ENCODE measurements around the gene PXMP4. TPM values are rescaled to one million over a fixed set of nuclear protein-coding genes. Genes with fewer than 3 reads are reported as not detected.
"Not testable (repeated sequence)": the region's sequence is repeated elsewhere in the genome, so short reads cannot be mapped to it uniquely, and the experiment has no call there.

PXMP4 gene
- polyA plus RNA-seq (2012; ENCODE audit: insufficient read depth, insufficient read length), result not detected

- peak within 1 kb of the TSS; percentile 71 for H3K4me3 ChIP-seq (ENCODE audit: low read length)
- peak; percentile 96 for DNase-seq (ENCODE audit: low read depth, low spot score)
These were observed at the start of gene PXMP4 for GRCh38 chr20:33719989-33720709. PXMP4 (minus strand) TSS chr20:33720310; CDS start chr20:33720207, 103 bp downstream.

GRCh38 chr20:33769043-33769442 is 48.9 kb upstream of the PXMP4 start:
- no peak overlapping the region for H3K4me3 ChIP-seq (ENCODE audit: low read length)
- DNase-seq (ENCODE audit: low read depth, low spot score), result no peak

GRCh38 chr20:33767777-33768138 is 47.6 kb upstream of the PXMP4 start:
- H3K4me3 ChIP-seq (ENCODE audit: low read length), result no peak overlapping the region
- no peak for DNase-seq (ENCODE audit: low read depth, low spot score)

- DNase-seq (ENCODE audit: low read depth, low spot score), result no peak
- H3K4me3 ChIP-seq (ENCODE audit: low read length), result no peak overlapping the region
These were observed 46.6 kb upstream of the PXMP4 start for GRCh38 chr20:33766686-33767085.

GRCh38 chr20:33765592-33765991 is 45.5 kb upstream of the PXMP4 start:
- DNase-seq (ENCODE audit: low read depth, low spot score), result no peak

GRCh38 chr20:33765099-33765498 is 45.0 kb upstream of the PXMP4 start:
- H3K4me3 ChIP-seq (ENCODE audit: low read length), result no peak overlapping the region
- no peak for DNase-seq (ENCODE audit: low read depth, low spot score)

More at GRCh38 chr20:33765592-33765991, 45.5 kb upstream of the PXMP4 start:
- H3K4me3 ChIP-seq (ENCODE audit: low read length), result no peak overlapping the region

GRCh38 chr20:33761698-33762250 is 41.7 kb upstream of the PXMP4 start:
- no peak for DNase-seq (ENCODE audit: low read depth, low spot score)

GRCh38 chr20:33757458-33757857 is 37.3 kb upstream of the PXMP4 start:
- H3K4me3 ChIP-seq (ENCODE audit: low read length), result no peak overlapping the region
- no peak for DNase-seq (ENCODE audit: low read depth, low spot score)

More at GRCh38 chr20:33761698-33762250, 41.7 kb upstream of the PXMP4 start:
- H3K4me3 ChIP-seq (ENCODE audit: low read length), result no peak overlapping the region

- DNase-seq (ENCODE audit: low read depth, low spot score), result no peak
- no peak overlapping the region for H3K4me3 ChIP-seq (ENCODE audit: low read length)
These were observed 36.9 kb upstream of the PXMP4 start for GRCh38 chr20:33757046-33757445.

- not testable (repeated sequence) for H3K4me3 ChIP-seq (ENCODE audit: low read length)
- peak; percentile 72 for DNase-seq (ENCODE audit: low read depth, low spot score)
These were observed 35.9 kb upstream of the PXMP4 start for GRCh38 chr20:33755936-33756490.

GRCh38 chr20:33753763-33754162 is 33.7 kb upstream of the PXMP4 start:
- DNase-seq (ENCODE audit: low read depth, low spot score), result no peak

GRCh38 chr20:33753143-33753542 is 33.0 kb upstream of the PXMP4 start:
- no peak overlapping the region for H3K4me3 ChIP-seq (ENCODE audit: low read length)
- no peak for DNase-seq (ENCODE audit: low read depth, low spot score)

More at GRCh38 chr20:33753763-33754162, 33.7 kb upstream of the PXMP4 start:
- H3K4me3 ChIP-seq (ENCODE audit: low read length), result no peak overlapping the region

GRCh38 chr20:33751775-33752174 is 31.7 kb upstream of the PXMP4 start:
- no peak overlapping the region for H3K4me3 ChIP-seq (ENCODE audit: low read length)
- DNase-seq (ENCODE audit: low read depth, low spot score), result no peak

- no peak for DNase-seq (ENCODE audit: low read depth, low spot score)
- no peak overlapping the region for H3K4me3 ChIP-seq (ENCODE audit: low read length)
These were observed 26.4 kb upstream of the PXMP4 start for GRCh38 chr20:33746325-33746998.

- H3K4me3 ChIP-seq (ENCODE audit: low read length), result no peak overlapping the region
- DNase-seq (ENCODE audit: low read depth, low spot score), result no peak
These were observed 24.8 kb upstream of the PXMP4 start for GRCh38 chr20:33744773-33745385.

GRCh38 chr20:33744181-33744580 is 24.1 kb upstream of the PXMP4 start:
- no peak for DNase-seq (ENCODE audit: low read depth, low spot score)
- H3K4me3 ChIP-seq (ENCODE audit: low read length), result no peak overlapping the region

- no peak overlapping the region for H3K4me3 ChIP-seq (ENCODE audit: low read length)
- DNase-seq (ENCODE audit: low read depth, low spot score), result no peak
These were observed 20.1 kb upstream of the PXMP4 start for GRCh38 chr20:33740189-33740588.

- no peak overlapping the region for H3K4me3 ChIP-seq (ENCODE audit: low read length)
- no peak for DNase-seq (ENCODE audit: low read depth, low spot score)
These were observed 19.4 kb upstream of the PXMP4 start for GRCh38 chr20:33739493-33739892.

- no peak overlapping the region for H3K4me3 ChIP-seq (ENCODE audit: low read length)
- DNase-seq (ENCODE audit: low read depth, low spot score), result no peak
These were observed 16.9 kb upstream of the PXMP4 start for GRCh38 chr20:33736962-33737361.

Measured in Jurkat, Clone E6-1 (cell line).